Measurements from ENCODE around the gene AKT3. TPM values are rescaled to one million over a fixed set of nuclear protein-coding genes. Genes with fewer than 3 reads are reported as not detected.

Gene AKT3
- total RNA-seq, 6 donors from 2014 or later, result 23.0 to 51.2 (median 46.8) TPM

DNA sequence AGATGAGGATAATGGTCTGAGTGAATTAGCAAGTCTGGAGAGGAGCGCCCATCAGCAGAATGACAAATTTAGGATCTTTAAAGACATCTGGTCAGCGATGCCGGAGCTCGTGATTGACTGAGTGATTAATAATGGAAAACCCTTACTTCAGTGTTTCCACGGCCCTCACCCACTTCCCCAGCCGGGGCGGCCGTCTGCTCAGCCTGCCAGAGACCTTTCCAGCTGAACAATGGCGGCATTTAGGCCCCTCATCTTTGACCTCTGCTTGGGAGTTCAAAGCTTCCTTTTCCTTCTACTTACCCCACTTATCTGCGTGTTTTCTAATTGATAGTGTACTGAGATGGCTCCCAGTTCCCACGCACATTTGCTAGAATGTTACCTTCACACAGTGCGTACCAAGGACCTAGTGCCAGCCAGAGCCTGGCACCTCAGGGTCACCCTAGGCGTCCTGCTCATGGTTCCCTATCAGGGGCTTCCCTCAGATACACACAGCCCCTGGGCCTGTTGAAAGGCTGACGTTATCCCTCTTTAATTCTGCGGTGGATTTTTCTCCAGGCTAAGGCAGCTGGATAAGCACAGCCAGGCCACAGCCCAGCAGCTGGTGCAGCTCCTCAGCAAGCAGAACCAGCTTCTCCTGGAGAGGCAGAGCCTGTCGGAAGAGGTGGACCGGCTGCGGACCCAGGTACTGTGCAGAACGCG lies 361.4 kb downstream of the AKT3 start:
- 94 to 96% methylated on average over 20 of the region's 20 CpGs for WGBS, 2 donors
- H3K9me3 ChIP-seq, result no peaks in the 10 kb centered on the region
- H3K27ac ChIP-seq, result no peak overlapping the region
- TF ChIP-seq, protein P1, sequence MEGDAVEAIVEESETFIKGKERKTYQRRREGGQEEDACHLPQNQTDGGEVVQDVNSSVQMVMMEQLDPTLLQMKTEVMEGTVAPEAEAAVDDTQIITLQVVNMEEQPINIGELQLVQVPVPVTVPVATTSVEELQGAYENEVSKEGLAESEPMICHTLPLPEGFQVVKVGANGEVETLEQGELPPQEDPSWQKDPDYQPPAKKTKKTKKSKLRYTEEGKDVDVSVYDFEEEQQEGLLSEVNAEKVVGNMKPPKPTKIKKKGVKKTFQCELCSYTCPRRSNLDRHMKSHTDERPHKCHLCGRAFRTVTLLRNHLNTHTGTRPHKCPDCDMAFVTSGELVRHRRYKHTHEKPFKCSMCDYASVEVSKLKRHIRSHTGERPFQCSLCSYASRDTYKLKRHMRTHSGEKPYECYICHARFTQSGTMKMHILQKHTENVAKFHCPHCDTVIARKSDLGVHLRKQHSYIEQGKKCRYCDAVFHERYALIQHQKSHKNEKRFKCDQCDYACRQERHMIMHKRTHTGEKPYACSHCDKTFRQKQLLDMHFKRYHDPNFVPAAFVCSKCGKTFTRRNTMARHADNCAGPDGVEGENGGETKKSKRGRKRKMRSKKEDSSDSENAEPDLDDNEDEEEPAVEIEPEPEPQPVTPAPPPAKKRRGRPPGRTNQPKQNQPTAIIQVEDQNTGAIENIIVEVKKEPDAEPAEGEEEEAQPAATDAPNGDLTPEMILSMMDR (IDR thresholded peaks at IDR 0.05), result no peak
- TF ChIP-seq POLR2AphosphoS5 (IDR thresholded peaks at IDR 0.05), result no peak
- no peak for TF ChIP-seq EP300 (IDR thresholded peaks at IDR 0.05)
- no peak for TF ChIP-seq POLR2A (IDR thresholded peaks at IDR 0.05)
- H3K4me3 ChIP-seq, result no peak overlapping the region
- no peaks in the 10 kb centered on the region for H3K27me3 ChIP-seq
- no peaks in the 10 kb centered on the region for H3K4me1 ChIP-seq
- H3K36me3 ChIP-seq, result peaks cover 6 to 21% (median 14%) of the 10 kb centered on the region in 4 donors
- ATAC-seq (ENCODE audit: low FRiP score in 2 of 2), result no peak
- peak in 1 of 2 donors; percentile 66 for DNase-seq

- no peak for ATAC-seq (ENCODE audit: low FRiP score in 2 of 2)
Measured at GRCh38 chr1:243487649-243488227, 362.3 kb downstream of the AKT3 start.

GRCh38 chr1:243487036-243487648 lies 362.9 kb downstream of the AKT3 start:
- no peak for TF ChIP-seq EP300 (IDR thresholded peaks at IDR 0.05)
- TF ChIP-seq, protein P1 (IDR thresholded peaks at IDR 0.05), result no peak
- TF ChIP-seq POLR2AphosphoS5 (IDR thresholded peaks at IDR 0.05), result no peak
- TF ChIP-seq POLR2A (IDR thresholded peaks at IDR 0.05), result no peak
- DNase-seq (peak in 1 of 2 donors; percentile 52), ATAC-seq (ENCODE audit: low FRiP score in 2 of 2) (no peak)
- no peak overlapping the region for H3K27ac ChIP-seq
- no peaks in the 10 kb centered on the region for H3K27me3 ChIP-seq
- WGBS, 2 donors, result 85 to 95% methylated on average over 2 to 15 of the region's 15 CpGs
- peaks cover 6 to 21% (median 14%) of the 10 kb centered on the region in 4 donors for H3K36me3 ChIP-seq
- no peak overlapping the region for H3K4me3 ChIP-seq
- no peaks in the 10 kb centered on the region for H3K9me3 ChIP-seq
- H3K4me1 ChIP-seq, result peaks cover 3 to 14% (median 10%) of the 10 kb centered on the region in 4 donors

More at GRCh38 chr1:243487649-243488227, 362.3 kb downstream of the AKT3 start:
- TF ChIP-seq, protein P1 (IDR thresholded peaks at IDR 0.05), result no peak
- TF ChIP-seq EP300 (IDR thresholded peaks at IDR 0.05) (no peak), POLR2A (IDR thresholded peaks at IDR 0.05) (no peak), POLR2AphosphoS5 (IDR thresholded peaks at IDR 0.05) (no peak)
- Histone ChIP-seq H3K4me1 (peaks cover 0 to 8% (median 4%) of the 10 kb centered on the region in 4 donors), H3K27me3 (no peaks in the 10 kb centered on the region), H3K4me3 (no peak overlapping the region), H3K36me3 (peaks cover 6 to 21% (median 14%) of the 10 kb centered on the region in 4 donors), H3K9me3 (no peaks in the 10 kb centered on the region), H3K27ac (no peak overlapping the region)
- DNase-seq, result peak in 1 of 2 donors; percentile 88
- WGBS, 2 donors, result 76 to 97% methylated on average over 27 to 29 of the region's 40 CpGs

DNA sequence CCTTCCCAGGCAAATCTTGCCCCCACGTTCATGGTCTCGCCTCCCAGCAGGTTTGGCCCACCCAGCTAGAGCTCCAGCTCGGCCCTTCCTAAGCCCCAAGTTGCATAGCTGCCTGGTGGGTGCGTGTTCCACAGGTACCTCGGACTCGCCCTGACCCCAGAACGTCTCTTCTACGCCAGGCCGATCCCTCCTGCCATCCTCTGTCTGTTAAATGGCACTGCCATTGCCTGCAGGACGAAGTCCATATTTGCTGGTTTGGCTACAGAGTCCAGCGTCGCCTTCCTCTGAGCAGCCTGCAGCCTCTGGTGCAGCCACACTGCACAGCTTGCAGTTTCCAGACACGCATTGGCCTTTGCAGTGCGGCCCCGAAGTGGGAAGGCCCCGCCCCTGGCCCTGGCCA lies 366.1 kb downstream of the AKT3 start:
- H3K27ac ChIP-seq, result no peak overlapping the region
- peaks cover 0 to 4% (median 3%) of the 10 kb centered on the region in 4 donors for H3K36me3 ChIP-seq
- no peak overlapping the region for H3K4me3 ChIP-seq
- no peaks in the 10 kb centered on the region for H3K27me3 ChIP-seq
- WGBS, 2 donors, result 94 to 96% methylated on average over 16 of the region's 16 CpGs
- no peak for TF ChIP-seq EP300 (IDR thresholded peaks at IDR 0.05)
- no peak for TF ChIP-seq POLR2A (IDR thresholded peaks at IDR 0.05)
- TF ChIP-seq, protein P1 (IDR thresholded peaks at IDR 0.05), result no peak
- no peak for TF ChIP-seq POLR2AphosphoS5 (IDR thresholded peaks at IDR 0.05)
- ATAC-seq (ENCODE audit: low FRiP score in 2 of 2), result no peak
- H3K4me1 ChIP-seq, result peaks cover 5 to 18% (median 10%) of the 10 kb centered on the region in 4 donors
- no peak for DNase-seq
- H3K9me3 ChIP-seq, result no peaks in the 10 kb centered on the region

All from upper lobe of left lung (tissue), 6 donors.